BLaER1 (cell line): ENCODE measurements around the gene RPL41.
"Not testable (repeated sequence)": the region's sequence is repeated elsewhere in the genome, so short reads cannot be mapped to it uniquely, and the experiment has no call there.

Source experiments
- H3K27ac ChIP-seq: shearing (Covaris generic); formaldehyde crosslinking; 2 replicates; pipeline ENCODE4 v1.8.1; 2022
- H3K27me3 ChIP-seq: shearing (Covaris generic); formaldehyde crosslinking; 2 replicates; pipeline ENCODE4 v1.8.1; 2022
- H3K36me3 ChIP-seq: shearing (Covaris generic); formaldehyde crosslinking; 2 replicates; pipeline ENCODE4 v1.8.1; 2022
- H3K4me1 ChIP-seq: shearing (Covaris generic); formaldehyde crosslinking; 2 replicates; pipeline ENCODE4 v1.8.1; 2022
- H3K4me2 ChIP-seq: shearing (Covaris generic); formaldehyde crosslinking; 2 replicates; pipeline ENCODE4 v1.8.1; 2022
- H3K4me3 ChIP-seq: shearing (Covaris generic); formaldehyde crosslinking; 2 replicates; pipeline ENCODE4 v1.8.1; 2022
- H3K9ac ChIP-seq: shearing (Covaris generic); formaldehyde crosslinking; 2 replicates; pipeline ENCODE4 v1.8.1; 2022
- H3K9me3 ChIP-seq: shearing (Covaris generic); formaldehyde crosslinking; 2 replicates; pipeline ENCODE4 v1.8.1; 2022
- H4K20me1 ChIP-seq: shearing (Covaris generic); formaldehyde crosslinking; 2 replicates; pipeline ENCODE4 v1.8.1; 2022
- Cebpa-rat ChIP-seq: shearing (Covaris generic); IDR thresholded peaks from 2 replicates; pipeline ENCODE4 v1.8.1; 2022

RPL41 gene

DNA sequence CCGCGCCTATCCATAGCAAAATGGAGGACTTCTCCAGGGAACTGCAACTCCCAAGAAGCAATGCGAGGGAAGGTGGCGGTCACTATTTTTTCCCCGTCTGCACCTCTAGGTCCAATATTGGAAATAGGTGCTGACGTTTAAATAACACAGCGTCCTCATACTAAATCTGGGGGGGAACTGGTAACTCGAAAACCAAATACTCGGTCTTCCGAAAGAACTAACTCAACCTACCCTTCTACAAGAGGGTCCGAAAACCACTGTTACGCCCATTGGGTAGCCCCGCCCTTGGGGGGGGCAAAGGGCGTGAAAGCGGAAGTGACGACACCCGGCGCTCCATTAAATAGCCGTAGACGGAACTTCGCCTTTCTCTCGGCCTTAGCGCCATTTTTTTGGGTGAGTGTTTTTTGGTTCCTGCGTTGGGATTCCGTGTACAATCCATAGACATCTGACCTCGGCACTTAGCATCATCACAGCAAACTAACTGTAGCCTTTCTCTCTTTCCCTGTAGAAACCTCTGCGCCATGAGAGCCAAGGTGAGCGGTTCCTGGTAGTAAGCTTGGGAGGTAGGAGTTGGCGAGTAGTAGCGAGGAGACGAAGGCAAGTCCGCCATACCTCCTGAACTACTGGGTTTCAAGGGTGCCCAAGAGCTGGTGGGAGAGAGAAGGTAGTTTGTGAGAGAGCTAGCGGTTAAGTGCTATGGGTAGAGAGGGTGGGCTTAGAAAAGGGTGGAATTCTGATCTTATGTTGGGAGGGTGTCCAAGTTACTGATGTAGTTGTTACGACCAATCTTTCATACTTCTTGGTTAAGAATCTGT, at the start of gene RPL41:
Gene RPL41, plus strand, starts transcription at position 367 of the 815 bp plus-strand sequence.
- H3K27me3 ChIP-seq, result no peaks in the 10 kb centered on the region
- peaks cover 25% of the 10 kb centered on the region for H3K4me1 ChIP-seq
- H4K20me1 ChIP-seq, result peaks cover 9% of the 10 kb centered on the region; the same call in 1 of the 2 replicates
- peak within 1 kb of the TSS; percentile 95 for H3K9ac ChIP-seq
- peaks cover 45% of the 10 kb centered on the region for H3K36me3 ChIP-seq
- H3K4me2 ChIP-seq, result peak within 1 kb of the TSS; percentile 93
- peak within 1 kb of the TSS; percentile 78 for H3K4me3 ChIP-seq
- H3K27ac ChIP-seq, result peak within 1 kb of the TSS; percentile 94
- H3K9me3 ChIP-seq, result no peaks in the 10 kb centered on the region
- no peak for TF ChIP-seq Cebpa-rat

DNA sequence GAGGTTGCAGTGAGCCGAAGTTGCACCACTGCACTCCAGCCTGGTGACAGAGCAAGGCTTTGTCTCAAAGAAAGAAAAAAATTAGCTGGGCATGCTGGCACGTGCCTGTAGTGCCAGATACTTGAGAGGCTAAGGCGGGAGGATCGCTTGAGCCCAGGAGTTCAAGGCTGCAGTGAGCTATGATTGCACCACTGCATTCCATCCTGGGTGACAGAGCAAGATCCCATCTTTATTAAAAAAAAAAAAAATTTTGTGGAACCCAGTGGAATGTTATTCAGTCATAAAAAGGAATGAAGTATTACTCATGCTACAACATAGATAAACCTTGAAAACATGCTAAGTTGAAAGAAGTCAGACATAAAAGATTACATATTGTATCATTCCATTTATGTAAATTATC, 44.8 kb upstream of the RPL41 start:
- Histone ChIP-seq H3K36me3 (no peaks in the 10 kb centered on the region), H3K9me3 (no peaks in the 10 kb centered on the region), H4K20me1 (no peaks in the 10 kb centered on the region), H3K9ac (no peak overlapping the region), H3K4me1 (no peaks in the 10 kb centered on the region), H3K4me2 (no peak overlapping the region), H3K27me3 (no peaks in the 10 kb centered on the region), H3K27ac (no peak overlapping the region), H3K4me3 (no peak overlapping the region)
- TF ChIP-seq Cebpa-rat, result no peak

DNA sequence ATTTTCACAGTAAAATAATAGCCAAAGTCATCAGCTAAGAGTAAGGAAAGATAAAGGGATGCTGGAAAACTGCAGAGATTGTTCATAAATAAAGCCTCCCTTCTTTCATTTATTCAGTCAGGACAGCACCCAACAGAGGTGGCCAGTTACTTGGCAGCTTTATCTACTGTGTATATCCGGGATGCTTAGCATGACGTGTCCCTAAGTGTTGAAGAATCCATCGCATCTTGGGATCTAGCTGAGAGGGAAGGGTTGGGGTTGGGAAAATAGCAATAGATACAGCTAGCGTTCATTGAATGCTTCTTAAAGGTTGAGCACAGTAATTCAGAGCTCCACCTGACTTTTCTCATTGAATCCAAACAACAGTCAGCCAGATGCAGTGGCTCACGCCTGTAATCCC, 42.0 kb upstream of the RPL41 start:
- Histone ChIP-seq H3K9ac (no peak overlapping the region), H3K27me3 (peaks cover 15% of the 10 kb centered on the region), H3K27ac (no peak overlapping the region), H3K4me3 (no peak overlapping the region), H3K36me3 (no peaks in the 10 kb centered on the region), H4K20me1 (no peaks in the 10 kb centered on the region), H3K4me1 (peaks cover 6% of the 10 kb centered on the region), H3K9me3 (no peaks in the 10 kb centered on the region), H3K4me2 (no peak overlapping the region)
- TF ChIP-seq Cebpa-rat, result no peak

DNA sequence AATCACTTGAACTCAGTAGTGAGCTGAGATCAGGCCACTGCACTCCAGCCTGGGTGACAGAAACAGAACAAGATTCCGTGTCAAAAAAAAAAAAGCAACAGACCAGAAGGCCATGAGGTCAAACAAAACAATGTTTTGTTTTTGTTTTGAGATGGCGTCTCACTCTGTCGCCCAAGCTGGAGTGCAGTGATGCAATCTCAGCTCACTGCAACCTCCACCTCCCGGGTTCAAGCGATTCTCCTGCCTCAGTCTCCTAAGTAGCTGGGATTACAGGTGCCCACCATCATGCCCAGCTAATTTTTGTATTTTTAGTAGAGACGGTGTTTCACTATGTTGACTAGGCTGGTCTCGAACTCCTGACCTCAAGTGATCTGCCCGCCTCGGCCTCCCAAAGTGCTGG, 38.5 kb upstream of the RPL41 start:
- H3K9me3 ChIP-seq, H3K9ac ChIP-seq, H3K4me3 ChIP-seq, H3K27ac ChIP-seq, H3K4me2 ChIP-seq, H3K36me3 ChIP-seq, H4K20me1 ChIP-seq: not testable (repeated sequence)
- Histone ChIP-seq H3K27me3 (peaks cover 42% of the 10 kb centered on the region), H3K4me1 (peaks cover 28% of the 10 kb centered on the region)

DNA sequence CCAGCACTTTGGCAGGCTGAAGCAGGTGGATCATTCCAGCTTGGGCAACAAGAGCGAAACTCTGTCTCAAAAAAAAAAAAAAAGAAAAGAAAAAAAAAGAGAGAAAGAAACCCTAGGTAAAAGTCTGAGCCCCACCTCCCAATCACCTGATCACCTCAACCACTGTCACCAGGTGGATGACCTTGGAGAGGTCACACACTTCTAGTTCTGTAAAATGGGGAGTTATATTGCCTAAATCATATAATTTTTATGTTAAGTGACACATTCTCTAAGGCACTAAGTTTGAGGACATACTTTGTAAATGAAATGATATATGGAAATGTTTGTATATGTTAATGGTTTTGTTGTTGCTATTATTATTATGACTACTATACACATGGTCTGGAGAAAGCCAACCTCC, 38.0 kb upstream of the RPL41 start:
- Histone ChIP-seq H4K20me1 (no peaks in the 10 kb centered on the region), H3K4me3 (no peak overlapping the region), H3K36me3 (no peaks in the 10 kb centered on the region), H3K9me3 (no peaks in the 10 kb centered on the region), H3K27ac (no peak overlapping the region), H3K9ac (no peak overlapping the region), H3K27me3 (peaks cover 42% of the 10 kb centered on the region), H3K4me1 (peaks cover 28% of the 10 kb centered on the region), H3K4me2 (no peak overlapping the region; the same call in 1 of the 2 replicates)
- no peak for TF ChIP-seq Cebpa-rat

DNA sequence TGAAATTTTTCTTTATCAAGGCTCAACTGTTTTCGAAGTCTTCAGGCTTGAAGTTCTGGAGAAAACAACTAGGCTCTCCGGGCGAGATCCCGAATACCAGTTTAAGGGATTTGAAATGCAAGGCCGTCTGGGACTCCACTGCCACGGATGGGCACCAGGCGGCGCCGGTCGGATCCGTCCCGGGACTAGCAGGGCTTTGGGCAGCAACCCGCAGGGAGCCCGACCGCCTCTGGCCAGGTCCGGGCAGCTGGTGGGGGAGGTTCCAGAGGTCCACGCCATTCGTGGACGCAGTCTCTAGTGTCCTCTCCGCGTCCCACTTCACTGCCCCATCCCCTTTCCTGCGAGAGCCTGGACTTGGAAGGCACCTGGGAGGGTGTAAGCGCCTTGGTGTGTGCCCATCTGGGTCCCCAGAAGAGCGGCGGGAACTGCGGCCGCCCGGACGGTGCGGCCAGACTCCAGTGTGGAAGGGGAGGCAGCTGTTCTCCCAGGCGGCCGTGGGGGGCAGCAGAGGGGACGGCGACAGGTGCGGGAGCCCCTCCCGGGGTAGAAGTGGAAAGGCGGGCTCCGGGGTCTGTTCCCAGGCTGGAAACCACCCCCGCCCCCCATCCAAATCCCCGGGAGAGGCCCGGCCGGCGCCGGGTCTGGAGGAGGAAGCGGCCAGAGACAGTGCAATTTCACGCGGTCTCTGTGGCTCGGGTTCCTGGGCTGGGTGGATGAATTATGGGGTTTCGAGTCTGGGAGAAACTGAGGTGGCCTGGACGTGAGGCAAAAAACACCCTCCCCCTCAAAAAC, 37.3 kb upstream of the RPL41 start:
- H3K4me1 ChIP-seq, result peaks cover 28% of the 10 kb centered on the region
- peak overlapping the region; percentile 91 for H3K4me2 ChIP-seq
- no peaks in the 10 kb centered on the region for H4K20me1 ChIP-seq
- TF ChIP-seq Cebpa-rat, result no peak
- peak overlapping the region; percentile 66 for H3K4me3 ChIP-seq
- peaks cover 42% of the 10 kb centered on the region for H3K27me3 ChIP-seq
- no peaks in the 10 kb centered on the region for H3K36me3 ChIP-seq
- H3K9ac ChIP-seq, result peak overlapping the region; percentile 21; the same call in 1 of the 2 replicates
- no peak overlapping the region for H3K27ac ChIP-seq
- H3K9me3 ChIP-seq, result no peaks in the 10 kb centered on the region

DNA sequence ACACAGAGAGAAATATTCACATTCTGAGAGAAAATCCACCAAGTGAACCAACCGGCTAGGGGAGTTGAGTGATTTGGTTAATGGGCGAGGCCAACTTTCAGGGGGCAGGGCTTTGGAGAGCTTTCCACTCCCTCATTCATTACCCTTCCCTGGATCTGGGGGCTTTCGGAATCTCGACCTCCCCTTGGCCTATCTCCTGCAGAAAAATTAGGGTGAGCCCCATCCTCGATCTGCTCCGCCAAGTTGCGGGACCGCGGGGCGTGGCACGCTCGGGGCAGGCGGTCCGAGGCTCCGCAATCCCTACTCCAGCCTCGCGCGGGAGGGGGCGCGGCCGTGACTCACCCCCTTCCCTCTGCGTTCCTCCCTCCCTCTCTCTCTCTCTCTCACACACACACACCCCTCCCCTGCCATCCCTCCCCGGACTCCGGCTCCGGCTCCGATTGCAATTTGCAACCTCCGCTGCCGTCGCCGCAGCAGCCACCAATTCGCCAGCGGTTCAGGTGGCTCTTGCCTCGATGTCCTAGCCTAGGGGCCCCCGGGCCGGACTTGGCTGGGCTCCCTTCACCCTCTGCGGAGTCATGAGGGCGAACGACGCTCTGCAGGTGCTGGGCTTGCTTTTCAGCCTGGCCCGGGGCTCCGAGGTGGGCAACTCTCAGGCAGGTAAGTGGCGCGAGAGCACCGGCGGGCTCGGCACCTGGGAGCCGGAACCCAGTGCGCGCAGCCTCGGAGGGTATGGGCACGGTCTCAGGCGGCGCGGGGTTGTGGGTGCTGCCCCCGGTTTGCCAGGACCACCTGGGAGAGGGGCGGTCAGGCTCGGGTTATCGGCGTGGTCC, 36.5 kb upstream of the RPL41 start, which contains the start of gene ERBB3:
Gene ERBB3, plus strand, starts transcription at position 443 of the 833 bp plus-strand sequence. Its CDS starts 136 bp downstream, at position 579.
- no peaks in the 10 kb centered on the region for H4K20me1 ChIP-seq
- peak within 1 kb of the TSS; percentile 91 for H3K4me2 ChIP-seq
- no peak for TF ChIP-seq Cebpa-rat
- peaks cover 28% of the 10 kb centered on the region for H3K4me1 ChIP-seq
- H3K27ac ChIP-seq, result no peak within 1 kb of the TSS
- H3K36me3 ChIP-seq, result no peaks in the 10 kb centered on the region
- no peaks in the 10 kb centered on the region for H3K9me3 ChIP-seq
- H3K27me3 ChIP-seq, result peaks cover 42% of the 10 kb centered on the region
- H3K9ac ChIP-seq, result peak within 1 kb of the TSS; percentile 21; the same call in 1 of the 2 replicates
- H3K4me3 ChIP-seq, result peak within 1 kb of the TSS; percentile 66

DNA sequence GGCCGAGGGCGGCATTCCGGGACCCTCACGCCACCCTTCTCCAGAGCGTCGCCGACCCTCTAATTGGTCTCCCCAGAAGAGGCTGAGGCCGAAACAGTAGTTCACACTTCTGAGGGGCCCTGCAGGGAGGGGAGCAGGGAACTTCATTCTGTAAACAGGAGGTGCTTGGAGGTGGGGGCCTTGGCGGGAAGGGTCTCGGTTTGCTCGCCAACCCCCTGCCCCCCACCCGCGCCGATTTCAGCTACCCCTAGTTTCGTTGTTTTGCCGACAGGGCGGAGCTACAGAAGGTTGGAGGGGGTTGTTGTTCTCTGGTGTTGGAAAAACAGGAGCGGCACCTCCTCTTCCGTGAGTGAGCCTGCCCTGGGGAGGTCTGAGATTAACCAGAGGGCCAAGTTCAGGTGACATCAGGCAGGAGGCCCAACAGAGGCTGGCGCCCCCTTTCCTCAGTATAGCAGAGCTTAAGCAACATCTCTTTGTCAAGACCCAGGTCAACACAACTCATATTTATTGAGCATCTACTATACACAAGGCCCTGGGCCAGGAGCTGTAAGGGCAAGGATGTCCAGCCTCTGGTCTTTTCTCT, 35.8 kb upstream of the RPL41 start:
- peak overlapping the region; percentile 66; the same call in 1 of the 2 replicates for H3K4me3 ChIP-seq
- peaks cover 28% of the 10 kb centered on the region for H3K4me1 ChIP-seq
- no peak overlapping the region for H3K9ac ChIP-seq

More for the DNA sequence above, 35.8 kb upstream of the RPL41 start:
- Histone ChIP-seq H3K27me3 (peaks cover 42% of the 10 kb centered on the region), H3K9me3 (no peaks in the 10 kb centered on the region), H3K36me3 (no peaks in the 10 kb centered on the region), H3K4me2 (peak overlapping the region; percentile 91), H4K20me1 (no peaks in the 10 kb centered on the region), H3K27ac (no peak overlapping the region)
- no peak for TF ChIP-seq Cebpa-rat
